Activated naive CD4-positive, alpha-beta T cell treated with anti-CD3 and anti-CD28 coated beads, Interleukin-2, amount 10 ng/mL, durations not matched to agents 7 days and 5 days (primary cell): ENCODE results near the gene CHKB.
"Not testable (repeated sequence)": the region's sequence is repeated elsewhere in the genome, so short reads cannot be mapped to it uniquely, and the experiment has no call there.

Source experiments
- CTCF ChIA-PET: fragments of 350-600 bp; sonication (Branson Sonifier 250); formaldehyde crosslinking; loops from one replicate; lab custom pipeline; 2021; ENCODE audit warnings: antibody characterized with exemption; lab: Charles Lee
- DNase-seq: peaks from one replicate; pipeline ENCODE4 v3.0.0-alpha.2; 2020
- H3K27ac Mint-ChIP-seq: one replicate; pipeline ENCODE4 v1.8.0; 2021; ENCODE audit warnings: mild to moderate bottlenecking, moderate library complexity, mixed read lengths
- H3K27me3 Mint-ChIP-seq: one replicate; pipeline ENCODE4 v1.8.0; 2021; ENCODE audit warnings: mild to moderate bottlenecking, mixed read lengths
- H3K36me3 Mint-ChIP-seq: one replicate; pipeline ENCODE4 v1.8.0; 2021; ENCODE audit warnings: mixed read lengths
- H3K4me1 Mint-ChIP-seq: one replicate; pipeline ENCODE4 v1.8.0; 2021; ENCODE audit warnings: mixed read lengths
- H3K4me3 Mint-ChIP-seq: one replicate; pipeline ENCODE4 v1.8.0; 2021; ENCODE audit warnings: mild to moderate bottlenecking, moderate library complexity, mixed read lengths
- H3K9me3 Mint-ChIP-seq: one replicate; pipeline ENCODE4 v1.8.0; 2021; ENCODE audit warnings: mixed read lengths

The CHKB gene

DNA sequence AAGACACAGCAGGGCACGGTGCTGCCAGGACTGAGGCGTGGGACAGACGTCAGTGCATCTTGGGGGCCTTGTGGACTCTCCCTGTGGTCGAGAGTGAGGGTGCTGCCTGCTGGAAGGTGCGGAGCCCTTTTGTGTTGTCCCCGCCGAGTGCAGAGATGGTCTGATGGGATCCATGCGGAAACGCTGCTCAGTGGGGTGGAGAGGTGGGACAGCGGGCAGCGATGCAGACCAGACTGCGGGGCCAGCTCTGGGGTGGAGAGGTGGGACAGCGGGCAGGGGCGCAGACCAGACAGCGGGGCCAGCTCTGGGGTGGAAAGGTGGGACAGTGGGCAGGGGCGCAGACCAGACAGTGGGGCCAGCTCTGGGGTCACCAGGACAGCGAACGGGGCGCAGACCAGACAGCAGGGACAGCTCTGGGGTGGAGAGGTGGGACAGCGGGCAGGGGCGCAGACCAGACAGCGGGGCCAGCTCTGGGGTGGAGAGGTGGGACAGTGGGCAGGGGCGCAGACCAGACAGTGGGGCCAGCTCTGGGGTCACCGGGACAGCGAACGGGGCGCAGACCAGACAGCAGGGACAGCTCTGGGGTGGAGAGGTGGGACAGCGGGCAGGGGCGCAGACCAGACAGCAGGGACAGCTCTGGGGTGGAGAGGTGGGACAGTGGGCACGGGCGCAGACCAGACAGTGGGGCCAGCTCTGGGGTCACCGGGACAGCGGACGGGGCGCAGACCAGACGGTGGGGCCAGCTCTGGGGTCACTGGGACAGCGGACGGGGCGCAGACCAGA, 25.6 kb upstream of the CHKB start:
- H3K4me3 Mint-ChIP-seq, H3K36me3 Mint-ChIP-seq, H3K4me1 Mint-ChIP-seq, H3K9me3 Mint-ChIP-seq, CTCF ChIA-PET, H3K27ac Mint-ChIP-seq, DNase-seq: not testable (repeated sequence)
- peaks cover 96% of the 10 kb centered on the region for H3K27me3 Mint-ChIP-seq

- H3K36me3 Mint-ChIP-seq = no peaks in the 10 kb centered on the region
Observed at GRCh38 chr22:50607659-50608020, 25.0 kb upstream of the CHKB start.

GRCh38 chr22:50606946-50607658, 24.5 kb upstream of the CHKB start:
- CTCF ChIA-PET = interaction anchor here (0.8 kb wide), 1 partner anchor 14 kb away, joined by 3 read pairs; no protein-coding TSS in a partner anchor
- DNase-seq = peak; percentile 1
- Mint-ChIP-seq H3K27ac (no peak overlapping the region), H3K36me3 (no peaks in the 10 kb centered on the region), H3K4me1 (no peaks in the 10 kb centered on the region), H3K27me3 (peaks cover 96% of the 10 kb centered on the region), H3K9me3 (no peaks in the 10 kb centered on the region), H3K4me3 (no peak overlapping the region)

More at GRCh38 chr22:50607659-50608020, 25.0 kb upstream of the CHKB start:
- Mint-ChIP-seq H3K27me3 (peaks cover 96% of the 10 kb centered on the region), H3K27ac (no peak overlapping the region), H3K4me1 (peaks cover 3% of the 10 kb centered on the region), H3K9me3 (no peaks in the 10 kb centered on the region), H3K4me3 (no peak overlapping the region)
- CTCF ChIA-PET = no interaction called here
- DNase-seq = peak; percentile 19

DNA sequence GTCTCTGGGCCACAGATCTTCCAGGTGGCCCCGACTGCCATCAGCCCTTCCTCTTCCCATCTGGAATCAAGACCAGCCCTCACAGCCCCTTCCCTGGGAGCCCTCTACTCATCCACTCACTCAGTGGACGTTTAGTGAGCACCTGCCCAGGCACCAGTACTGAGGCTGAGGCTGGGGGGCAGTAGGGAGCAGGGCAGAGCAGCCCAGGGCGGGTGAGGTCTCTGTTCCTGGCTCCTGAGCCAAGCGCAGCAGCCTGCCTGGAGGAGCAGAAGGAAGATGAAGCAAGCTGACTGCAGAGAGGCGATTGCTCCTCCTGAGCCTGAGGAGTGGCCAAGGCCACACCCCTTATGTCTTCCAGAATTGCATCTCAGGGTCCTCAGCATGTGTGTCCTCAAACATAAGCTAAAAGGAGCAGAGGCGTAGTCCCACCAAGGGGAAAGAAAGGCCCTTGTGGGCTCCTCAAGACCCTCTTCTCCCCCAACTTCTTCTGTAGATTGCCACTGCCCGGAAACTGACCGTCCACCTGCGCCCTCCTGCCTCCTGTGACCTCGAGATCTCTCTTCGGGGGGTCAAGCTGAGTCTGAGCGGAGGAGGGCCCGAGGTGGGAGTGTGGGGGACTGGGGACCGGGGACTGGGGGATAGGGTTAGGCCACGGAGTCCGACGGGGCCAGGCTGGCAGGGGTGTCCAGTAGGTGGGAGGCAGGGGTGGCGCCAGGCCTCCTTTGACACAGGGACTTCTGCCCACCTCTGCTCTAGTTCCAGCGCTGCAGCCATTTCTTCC, 23.7 kb upstream of the CHKB start:
- no peak overlapping the region for H3K27ac Mint-ChIP-seq
- H3K4me1 Mint-ChIP-seq = peaks cover 4% of the 10 kb centered on the region
- CTCF ChIA-PET = interaction anchor here (0.8 kb wide), 1 partner anchor 14 kb away, joined by 3 read pairs; no protein-coding TSS in a partner anchor
- peaks cover 96% of the 10 kb centered on the region for H3K27me3 Mint-ChIP-seq
- H3K36me3 Mint-ChIP-seq = peaks cover 1% of the 10 kb centered on the region
- DNase-seq = no peak
- H3K9me3 Mint-ChIP-seq = no peaks in the 10 kb centered on the region
- H3K4me3 Mint-ChIP-seq = no peak overlapping the region

DNA sequence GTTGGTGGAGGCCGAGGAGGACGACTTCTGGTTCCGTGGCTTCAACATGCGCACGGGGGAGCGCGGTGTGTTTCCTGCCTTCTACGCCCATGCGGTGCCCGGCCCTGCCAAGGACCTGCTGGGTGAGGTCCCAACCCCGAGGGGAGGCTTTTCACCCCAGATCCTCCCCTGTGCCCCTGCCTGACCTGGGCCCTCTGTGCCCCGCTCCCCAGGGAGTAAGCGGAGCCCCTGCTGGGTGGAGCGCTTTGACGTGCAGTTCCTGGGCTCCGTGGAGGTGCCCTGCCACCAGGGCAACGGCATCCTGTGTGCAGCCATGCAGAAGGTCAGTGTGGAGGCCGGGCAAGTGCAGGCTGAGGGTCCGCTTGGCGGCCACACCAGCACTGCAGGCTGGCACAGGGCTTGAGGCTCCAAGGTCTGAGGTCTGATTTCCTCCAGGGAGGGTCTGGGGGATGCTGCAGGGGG, 23.0 kb upstream of the CHKB start:
- peaks cover 4% of the 10 kb centered on the region for H3K4me1 Mint-ChIP-seq
- H3K36me3 Mint-ChIP-seq = peaks cover 1% of the 10 kb centered on the region
- no peak overlapping the region for H3K27ac Mint-ChIP-seq
- H3K27me3 Mint-ChIP-seq = peaks cover 96% of the 10 kb centered on the region
- H3K9me3 Mint-ChIP-seq = no peaks in the 10 kb centered on the region
- no peak for DNase-seq
- no peak overlapping the region for H3K4me3 Mint-ChIP-seq
- CTCF ChIA-PET = no interaction called here

DNA sequence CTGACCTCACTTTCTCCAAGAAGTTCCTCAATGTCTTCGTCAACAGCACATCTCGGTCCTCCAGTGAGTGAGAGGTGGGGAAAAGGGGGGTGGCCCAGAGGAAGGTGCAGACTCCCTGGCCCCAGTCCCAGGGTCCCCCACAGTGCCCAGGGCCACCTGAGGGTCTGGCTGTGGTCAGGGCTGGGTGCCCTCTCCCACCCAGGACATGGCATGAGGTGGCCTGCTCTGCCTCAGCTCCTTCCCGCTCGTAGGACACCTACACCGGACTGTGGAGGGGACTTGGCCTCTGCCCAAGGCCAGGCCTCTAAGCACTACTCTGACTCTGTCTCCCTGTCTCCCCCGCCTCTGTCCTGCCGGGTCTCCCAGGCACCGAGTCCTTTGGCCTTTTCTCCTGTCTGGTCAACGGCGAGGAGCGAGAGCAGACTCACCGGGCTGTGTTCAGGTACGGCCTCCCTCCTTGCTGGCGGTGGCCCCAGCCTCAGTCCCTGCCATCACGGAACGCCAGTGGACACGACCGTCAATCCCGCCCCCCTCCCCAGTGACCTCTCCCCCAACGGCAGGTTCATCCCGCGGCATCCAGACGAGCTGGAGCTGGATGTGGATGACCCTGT, 22.5 kb upstream of the CHKB start:
- Mint-ChIP-seq H3K4me3 (no peak overlapping the region), H3K9me3 (no peaks in the 10 kb centered on the region), H3K4me1 (peaks cover 4% of the 10 kb centered on the region), H3K27me3 (peaks cover 93% of the 10 kb centered on the region), H3K36me3 (peaks cover 1% of the 10 kb centered on the region), H3K27ac (no peak overlapping the region)
- CTCF ChIA-PET = no interaction called here
- DNase-seq = no peak

DNA sequence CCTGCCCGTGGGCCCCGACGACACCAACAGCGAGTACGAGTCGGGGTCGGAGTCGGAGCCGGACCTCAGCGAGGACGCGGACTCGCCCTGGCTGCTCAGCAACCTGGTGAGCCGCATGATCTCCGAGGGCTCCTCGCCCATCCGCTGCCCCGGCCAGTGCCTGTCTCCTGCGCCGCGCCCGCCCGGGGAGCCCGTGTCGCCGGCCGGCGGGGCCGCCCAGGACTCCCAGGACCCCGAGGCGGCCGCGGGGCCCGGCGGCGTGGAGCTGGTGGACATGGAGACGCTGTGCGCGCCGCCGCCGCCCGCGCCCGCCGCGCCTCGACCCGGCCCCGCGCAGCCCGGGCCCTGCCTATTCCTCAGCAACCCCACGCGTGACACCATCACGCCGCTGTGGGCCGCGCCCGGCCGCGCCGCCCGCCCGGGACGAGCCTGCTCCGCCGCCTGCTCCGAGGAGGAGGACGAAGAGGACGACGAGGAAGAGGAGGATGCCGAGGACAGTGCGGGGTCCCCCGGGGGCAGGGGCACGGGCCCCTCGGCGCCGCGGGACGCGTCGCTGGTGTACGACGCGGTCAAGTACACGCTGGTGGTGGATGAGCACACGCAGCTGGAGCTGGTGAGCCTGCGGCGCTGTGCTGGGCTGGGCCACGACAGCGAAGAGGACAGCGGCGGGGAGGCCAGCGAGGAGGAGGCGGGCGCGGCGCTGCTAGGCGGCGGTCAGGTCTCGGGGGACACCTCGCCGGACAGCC, 21.8 kb upstream of the CHKB start:
- H3K4me3 Mint-ChIP-seq = no peak overlapping the region
- CTCF ChIA-PET = no interaction called here

DNA sequence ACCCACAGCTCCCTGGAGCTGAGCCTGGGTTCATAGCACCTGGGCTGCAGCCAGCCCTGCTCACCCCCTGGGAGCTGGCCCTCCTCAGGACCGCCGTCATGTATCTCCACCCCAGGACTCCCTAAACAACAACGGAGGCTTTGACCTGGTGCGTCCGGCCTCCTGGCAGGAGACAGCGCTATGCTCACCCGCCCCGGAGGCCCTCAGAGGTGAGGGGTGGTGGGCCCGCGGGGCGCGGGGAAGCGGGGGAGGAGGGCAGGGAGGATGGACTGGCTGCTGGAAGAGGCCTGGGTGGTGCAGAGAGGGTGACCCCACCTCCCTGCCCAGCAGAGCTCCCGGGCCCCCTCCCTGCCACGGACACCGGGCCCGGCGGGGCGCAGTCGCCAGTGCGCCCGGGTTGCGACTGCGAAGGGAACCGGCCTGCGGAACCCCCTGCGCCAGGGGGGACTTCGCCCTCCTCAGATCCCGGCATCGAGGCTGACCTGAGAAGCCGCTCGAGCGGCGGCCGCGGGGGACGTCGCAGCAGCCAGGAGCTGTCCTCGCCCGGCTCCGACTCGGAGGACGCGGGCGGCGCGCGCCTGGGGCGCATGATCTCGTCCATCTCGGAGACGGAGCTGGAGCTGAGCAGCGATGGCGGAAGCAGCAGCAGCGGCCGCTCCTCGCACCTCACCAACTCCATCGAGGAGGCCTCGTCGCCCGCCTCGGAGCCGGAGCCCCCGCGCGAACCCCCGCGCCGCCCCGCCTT, 21.0 kb upstream of the CHKB start:
- CTCF ChIA-PET = no interaction called here
- Mint-ChIP-seq H3K27ac (no peak overlapping the region), H3K4me1 (peaks cover 9% of the 10 kb centered on the region), H3K27me3 (peaks cover 93% of the 10 kb centered on the region), H3K4me3 (no peak overlapping the region), H3K36me3 (peaks cover 1% of the 10 kb centered on the region), H3K9me3 (no peaks in the 10 kb centered on the region)
- no peak for DNase-seq

More for the DNA sequence above, 21.8 kb upstream of the CHKB start:
- peaks cover 9% of the 10 kb centered on the region for H3K4me1 Mint-ChIP-seq
- no peak for DNase-seq
- no peak overlapping the region for H3K27ac Mint-ChIP-seq
- peaks cover 93% of the 10 kb centered on the region for H3K27me3 Mint-ChIP-seq
- no peaks in the 10 kb centered on the region for H3K9me3 Mint-ChIP-seq
- H3K36me3 Mint-ChIP-seq = peaks cover 1% of the 10 kb centered on the region

- Mint-ChIP-seq H3K36me3 (peaks cover 1% of the 10 kb centered on the region), H3K4me3 (no peak overlapping the region), H3K27me3 (peaks cover 95% of the 10 kb centered on the region), H3K9me3 (no peaks in the 10 kb centered on the region), H3K4me1 (peaks cover 9% of the 10 kb centered on the region), H3K27ac (no peak overlapping the region)
- no peak for DNase-seq
- CTCF ChIA-PET = no interaction called here
Observed at GRCh38 chr22:50602338-50602700, 19.7 kb upstream of the CHKB start.

GRCh38 chr22:50601669-50602337, 19.2 kb upstream of the CHKB start:
- Mint-ChIP-seq H3K4me3 (peak overlapping the region; percentile 50), H3K27ac (no peak overlapping the region), H3K27me3 (peaks cover 95% of the 10 kb centered on the region), H3K9me3 (no peaks in the 10 kb centered on the region), H3K4me1 (peaks cover 9% of the 10 kb centered on the region), H3K36me3 (peaks cover 1% of the 10 kb centered on the region)
- CTCF ChIA-PET = interaction anchor here (1.0 kb wide), 1 partner anchor 20 kb away, joined by 3 read pairs; no protein-coding TSS in a partner anchor
- no peak for DNase-seq

DNA sequence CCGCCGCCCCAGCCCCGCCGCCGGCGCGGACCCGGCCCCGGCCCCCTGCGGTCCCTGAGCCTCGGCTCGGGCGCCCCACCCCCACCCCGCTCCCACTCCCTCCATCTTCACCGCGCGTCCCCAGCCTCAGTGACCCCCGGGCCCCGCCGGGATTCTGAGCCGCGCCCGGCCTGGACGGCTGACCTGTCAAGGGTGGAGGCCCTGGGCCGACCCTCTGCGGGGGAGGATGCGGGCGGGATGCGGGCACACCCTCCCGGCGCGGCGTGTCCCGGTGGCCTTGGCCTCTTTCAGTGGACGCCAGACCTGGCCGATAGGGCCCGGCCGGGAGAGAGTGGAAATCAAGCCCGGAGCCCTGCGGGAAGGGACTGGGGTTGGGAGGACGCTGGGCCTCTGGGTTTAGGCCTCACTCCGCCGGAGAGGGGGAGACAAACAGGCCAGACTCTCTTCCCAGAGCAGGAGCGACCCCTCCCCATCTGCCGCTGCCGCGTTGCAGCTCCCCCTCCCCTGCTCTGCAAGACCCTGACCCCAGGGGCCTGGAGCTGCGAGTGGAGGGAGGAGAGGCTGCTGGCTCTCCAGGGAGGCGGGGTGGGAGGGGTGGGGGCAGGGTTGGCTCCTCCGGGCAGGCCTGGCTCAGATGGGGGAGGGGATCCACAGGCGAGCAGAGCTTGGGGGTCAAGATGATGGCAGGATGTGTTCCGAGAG, 18.5 kb upstream of the CHKB start:
- peak overlapping the region; percentile 50 for H3K4me3 Mint-ChIP-seq
- peaks cover 9% of the 10 kb centered on the region for H3K4me1 Mint-ChIP-seq
- H3K27me3 Mint-ChIP-seq = peaks cover 94% of the 10 kb centered on the region

DNA sequence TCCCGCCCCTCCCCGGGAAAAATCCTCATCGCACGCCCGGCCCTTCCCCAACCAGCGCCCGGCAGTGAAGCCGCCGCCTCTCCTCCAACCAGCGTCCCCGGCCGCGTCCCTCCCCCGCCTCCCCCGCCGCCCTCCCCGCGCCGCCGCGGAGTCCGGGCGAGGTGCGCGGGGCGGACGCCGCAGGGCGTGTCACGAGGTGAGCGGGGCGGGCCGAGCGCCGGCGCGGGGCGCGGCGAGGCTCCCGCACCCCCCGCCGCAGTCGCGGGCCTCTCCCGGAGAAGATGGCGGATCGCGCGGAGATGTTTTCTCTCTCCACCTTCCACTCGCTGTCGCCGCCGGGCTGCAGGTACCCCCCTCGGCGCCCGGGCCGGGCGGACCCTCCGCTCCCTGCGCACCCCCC, 17.9 kb upstream of the CHKB start, which contains the start of gene MAPK8IP2:
Gene MAPK8IP2 (plus strand): TSS at position 256 of the 400 bp plus-strand sequence. CDS start 26 bp downstream, at position 282.
- Mint-ChIP-seq H3K27me3 (peaks cover 91% of the 10 kb centered on the region), H3K4me3 (peak within 1 kb of the TSS; percentile 58), H3K4me1 (peaks cover 9% of the 10 kb centered on the region), H3K27ac (no peak within 1 kb of the TSS), H3K36me3 (peaks cover 1% of the 10 kb centered on the region), H3K9me3 (no peaks in the 10 kb centered on the region)
- CTCF ChIA-PET = no interaction called here
- peak; percentile 39 for DNase-seq

More for the DNA sequence above, 18.5 kb upstream of the CHKB start:
- no peak for DNase-seq
- Mint-ChIP-seq H3K9me3 (no peaks in the 10 kb centered on the region), H3K36me3 (peaks cover 1% of the 10 kb centered on the region), H3K27ac (no peak overlapping the region)
- CTCF ChIA-PET = interaction anchor here (1.0 kb wide), 1 partner anchor 20 kb away, joined by 3 read pairs; no protein-coding TSS in a partner anchor
